DND-41 (cell line): ENCODE results near the gene STXBP6.

ENCODE experiments used
- ATAC-seq: fragments of 200-7000 bp; cut with Tn5 transposase; 3 replicates; pipeline ENCODE4 v1.9.1; 2021; ENCODE audit warnings: low read depth; ENCODE audit not compliant: insufficient read depth
- DNase-seq: peaks from one replicate; pipeline ENCODE4 v3.0.0-alpha.2; 2020
- H2AFZ ChIP-seq: 2 replicates; pipeline ENCODE4 v1.6.0; 2012; ENCODE audit warnings: low read depth, low read length
- H3K27ac ChIP-seq: 2 replicates; pipeline ENCODE4 v1.5.1; 2012; ENCODE audit warnings: low read length, inconsistent platforms
- H3K27me3 ChIP-seq: fragments of 200-600 bp; sonication (generic); 2 replicates; pipeline ENCODE4 v1.6.0; 2012; ENCODE audit warnings: low read length, mild to moderate bottlenecking, inconsistent platforms; ENCODE audit not compliant: insufficient read depth, poor library complexity
- H3K36me3 ChIP-seq: 2 replicates; pipeline ENCODE4 v1.5.1; 2012; ENCODE audit warnings: low read length, inconsistent platforms; ENCODE audit not compliant: insufficient read depth
- H3K4me1 ChIP-seq: 2 replicates; pipeline ENCODE4 v1.5.1; 2012; ENCODE audit warnings: mild to moderate bottlenecking, low read length; ENCODE audit not compliant: insufficient read depth
- H3K4me2 ChIP-seq: 2 replicates; pipeline ENCODE4 v1.6.0; 2012; ENCODE audit warnings: mild to moderate bottlenecking, moderate library complexity, low read length, inconsistent platforms; ENCODE audit not compliant: insufficient read depth
- H3K4me3 ChIP-seq, 2 experiments: fragments of 200-600 bp in 1 of 2; shearing (Covaris generic) in 1 of 2; 2 replicates each; pipeline ENCODE4 v1.5.1; 2012 to 2016; ENCODE audit warnings: inconsistent platforms in 2 of 2, low read length in 2 of 2, mild to moderate bottlenecking in 2 of 2, low read depth in 1 of 2, moderate library complexity in 1 of 2
- H3K79me2 ChIP-seq: 2 replicates; pipeline ENCODE4 v1.6.0; 2012; ENCODE audit warnings: low read length, inconsistent platforms; ENCODE audit not compliant: insufficient read depth
- H3K9ac ChIP-seq: 2 replicates; pipeline ENCODE4 v1.6.0; 2012; ENCODE audit warnings: low read depth, mild to moderate bottlenecking, inconsistent platforms, low read length, moderate library complexity
- H3K9me3 ChIP-seq: 2 replicates; pipeline ENCODE4 v1.5.1; 2012; ENCODE audit warnings: low read length, moderate library complexity, mild to moderate bottlenecking, inconsistent platforms; ENCODE audit not compliant: insufficient read depth, severe bottlenecking
- H4K20me1 ChIP-seq: 2 replicates; pipeline ENCODE4 v1.6.0; 2012; ENCODE audit warnings: low read length; ENCODE audit not compliant: insufficient read depth
- CTCF ChIP-seq: IDR thresholded peaks from 2 replicates; pipeline ENCODE4 v1.5.1; 2012; ENCODE audit warnings: borderline replicate concordance, low read length, moderate library complexity, mild to moderate bottlenecking; ENCODE audit not compliant: poor library complexity, severe bottlenecking; ENCODE audit errors: extremely low read depth
- EZH2 ChIP-seq: IDR thresholded peaks from 3 replicates; pipeline ENCODE4 v1.6.1; 2012; ENCODE audit warnings: borderline replicate concordance, low read depth, mild to moderate bottlenecking, moderate library complexity, low read length, inconsistent platforms; ENCODE audit not compliant: severe bottlenecking

The STXBP6 gene

GRCh38 chr14:25039933-25040332 is 10.0 kb downstream of the STXBP6 start:
- H3K4me3 ChIP-seq, result no peak overlapping the region
- no peak overlapping the region for H2AFZ ChIP-seq
- H3K27me3 ChIP-seq, result no peaks in the 10 kb centered on the region
- ATAC-seq (no peak), DNase-seq (no peak)
- H3K36me3 ChIP-seq, result no peaks in the 10 kb centered on the region
- no peaks in the 10 kb centered on the region for H4K20me1 ChIP-seq
- H3K79me2 ChIP-seq, result no peaks in the 10 kb centered on the region
- no peaks in the 10 kb centered on the region for H3K4me1 ChIP-seq
- no peak overlapping the region for H3K9ac ChIP-seq
- H3K4me2 ChIP-seq, result no peak overlapping the region
- H3K27ac ChIP-seq, result no peak overlapping the region
- no peak for TF ChIP-seq CTCF
- no peak for TF ChIP-seq EZH2
- no peaks in the 10 kb centered on the region for H3K9me3 ChIP-seq

GRCh38 chr14:25038044-25038668 is 11.8 kb downstream of the STXBP6 start:
- DNase-seq, result no peak
- no peak overlapping the region for H3K9ac ChIP-seq
- no peaks in the 10 kb centered on the region for H3K27me3 ChIP-seq
- H3K4me3 ChIP-seq, result no peak overlapping the region
- no peaks in the 10 kb centered on the region for H3K4me1 ChIP-seq
- H3K9me3 ChIP-seq, result no peaks in the 10 kb centered on the region
- no peak for ATAC-seq
- no peak overlapping the region for H3K4me2 ChIP-seq
- H3K27ac ChIP-seq, result no peak overlapping the region
- H4K20me1 ChIP-seq, result no peaks in the 10 kb centered on the region
- no peak for TF ChIP-seq CTCF
- TF ChIP-seq EZH2, result no peak
- H2AFZ ChIP-seq, result no peak overlapping the region
- no peaks in the 10 kb centered on the region for H3K36me3 ChIP-seq
- H3K79me2 ChIP-seq, result no peaks in the 10 kb centered on the region

GRCh38 chr14:25037032-25037431 is 12.9 kb downstream of the STXBP6 start:
- DNase-seq (no peak), ATAC-seq (no peak)
- H3K27ac ChIP-seq, result no peak overlapping the region
- H3K4me2 ChIP-seq, result no peak overlapping the region
- H3K36me3 ChIP-seq, result no peaks in the 10 kb centered on the region
- H3K79me2 ChIP-seq, result no peaks in the 10 kb centered on the region
- TF ChIP-seq EZH2, result no peak
- no peak for TF ChIP-seq CTCF
- H3K9ac ChIP-seq, result no peak overlapping the region
- H3K4me3 ChIP-seq, result no peak overlapping the region
- no peaks in the 10 kb centered on the region for H3K9me3 ChIP-seq
- no peak overlapping the region for H2AFZ ChIP-seq
- no peaks in the 10 kb centered on the region for H4K20me1 ChIP-seq
- no peaks in the 10 kb centered on the region for H3K4me1 ChIP-seq
- H3K27me3 ChIP-seq, result no peaks in the 10 kb centered on the region
